HG03571 (cell line): ENCODE data around the gene MRPL14.

Experiments used
- ATAC-seq: cut with Tn5 transposase; IDR thresholded peaks from one replicate; pipeline ENCODE4 v1.9.1; 2021; ENCODE audit not compliant: unreplicated experiment

The MRPL14 gene

GRCh38 chr6:44127186-44128019, at the start of gene MRPL14, which contains the start of gene TMEM63B:
Gene MRPL14, minus strand, starts transcription at chr6:44127452. Its CDS starts 10,841 bp downstream, at chr6:44116611.
Gene TMEM63B, plus strand, starts transcription at chr6:44127554. Its CDS starts 7,031 bp downstream, at chr6:44134585.
- peak; percentile 62 for ATAC-seq

- no peak for ATAC-seq
Measured at GRCh38 chr6:44176130-44176761, 49.0 kb upstream of the MRPL14 start.

- no peak for ATAC-seq
Measured at GRCh38 chr6:44172731-44173500, 45.7 kb upstream of the MRPL14 start.

- ATAC-seq, result no peak
Measured at GRCh38 chr6:44171899-44172546, 44.8 kb upstream of the MRPL14 start.

DNA sequence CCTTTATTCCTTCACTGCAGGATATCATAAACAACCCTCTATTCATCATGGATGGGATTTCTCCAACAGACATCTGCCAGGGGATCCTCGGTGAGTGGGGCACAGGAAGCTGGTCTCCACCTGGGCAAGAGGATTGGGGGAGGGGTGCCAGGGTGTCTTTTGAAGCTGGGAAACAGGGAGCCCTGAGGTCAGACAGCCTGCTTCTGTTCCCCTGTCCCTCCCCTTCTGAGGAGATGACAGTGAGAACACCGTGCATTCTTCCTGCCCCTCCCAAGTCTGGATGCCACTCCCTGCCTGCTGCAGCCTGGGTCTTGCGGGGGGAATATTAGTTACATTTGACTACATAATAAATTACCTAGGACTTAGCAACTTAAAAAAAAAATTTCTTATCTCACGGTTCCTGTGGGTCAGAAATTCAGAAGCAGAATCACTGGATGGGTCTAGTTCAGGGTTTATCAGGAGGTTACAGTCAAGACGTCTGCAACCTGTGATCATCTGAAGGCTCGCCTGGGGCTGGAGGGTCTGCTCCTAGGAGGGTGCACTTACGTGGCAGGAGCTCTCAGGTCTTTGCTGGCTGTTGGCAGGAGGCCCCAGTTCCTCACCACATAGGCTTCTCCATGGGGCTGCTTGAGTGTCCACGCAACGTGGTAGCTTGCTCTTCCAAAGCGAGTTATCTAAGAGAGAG, 42.8 kb upstream of the MRPL14 start:
- ATAC-seq, result no peak

GRCh38 chr6:44169154-44169553, 41.9 kb upstream of the MRPL14 start:
- ATAC-seq, result no peak

DNA sequence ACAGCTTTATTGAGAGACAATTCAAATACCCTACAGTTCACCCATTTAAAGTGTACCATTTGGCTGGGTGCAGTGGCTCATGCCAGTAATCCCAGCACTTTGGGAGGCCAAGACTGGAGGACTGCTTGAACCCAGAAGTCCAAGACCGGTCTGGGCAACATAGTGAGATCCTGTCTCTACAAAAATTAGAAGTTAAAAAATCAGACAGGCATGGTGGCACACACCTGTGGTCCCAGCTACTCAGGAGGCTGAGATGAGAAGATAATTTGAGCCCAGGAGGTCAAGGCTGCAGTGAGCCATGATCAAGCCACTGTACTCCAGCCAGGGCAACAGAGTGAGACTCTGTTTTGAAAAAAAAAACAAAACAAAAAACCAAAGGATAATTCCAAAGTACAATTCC, 40.3 kb upstream of the MRPL14 start:
- ATAC-seq, result no peak

DNA sequence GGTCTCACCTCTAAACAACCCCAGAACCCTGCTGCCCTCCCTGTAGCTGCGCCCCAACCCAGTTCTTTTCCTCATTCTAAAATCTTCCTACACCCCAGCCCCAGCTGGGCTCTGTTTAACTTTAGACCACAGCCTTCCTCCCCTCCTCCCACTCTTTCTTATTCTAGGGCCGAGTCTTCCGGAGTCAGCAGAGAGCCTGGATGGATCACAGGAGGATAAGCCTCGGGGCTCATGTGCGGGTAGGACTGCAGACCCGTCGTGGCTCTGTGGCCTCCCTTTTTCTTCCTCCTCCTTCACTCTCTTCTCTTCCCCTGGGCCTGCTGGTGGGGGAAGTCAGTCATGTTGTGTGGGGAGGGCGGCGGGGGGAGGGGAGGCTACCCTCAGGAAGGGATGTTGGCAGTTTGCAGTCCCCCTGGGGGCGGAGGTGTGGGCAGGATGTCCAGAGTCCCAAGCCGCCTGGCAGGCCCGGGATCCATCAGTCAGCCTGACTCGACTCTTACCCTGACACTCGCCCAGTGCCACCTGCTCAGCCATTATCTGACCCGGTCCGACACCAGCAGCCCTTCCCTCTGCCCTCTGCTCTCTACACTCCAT, 39.4 kb upstream of the MRPL14 start:
- ATAC-seq, result no peak

- no peak for ATAC-seq
Measured at GRCh38 chr6:44166116-44166515, 38.9 kb upstream of the MRPL14 start.

DNA sequence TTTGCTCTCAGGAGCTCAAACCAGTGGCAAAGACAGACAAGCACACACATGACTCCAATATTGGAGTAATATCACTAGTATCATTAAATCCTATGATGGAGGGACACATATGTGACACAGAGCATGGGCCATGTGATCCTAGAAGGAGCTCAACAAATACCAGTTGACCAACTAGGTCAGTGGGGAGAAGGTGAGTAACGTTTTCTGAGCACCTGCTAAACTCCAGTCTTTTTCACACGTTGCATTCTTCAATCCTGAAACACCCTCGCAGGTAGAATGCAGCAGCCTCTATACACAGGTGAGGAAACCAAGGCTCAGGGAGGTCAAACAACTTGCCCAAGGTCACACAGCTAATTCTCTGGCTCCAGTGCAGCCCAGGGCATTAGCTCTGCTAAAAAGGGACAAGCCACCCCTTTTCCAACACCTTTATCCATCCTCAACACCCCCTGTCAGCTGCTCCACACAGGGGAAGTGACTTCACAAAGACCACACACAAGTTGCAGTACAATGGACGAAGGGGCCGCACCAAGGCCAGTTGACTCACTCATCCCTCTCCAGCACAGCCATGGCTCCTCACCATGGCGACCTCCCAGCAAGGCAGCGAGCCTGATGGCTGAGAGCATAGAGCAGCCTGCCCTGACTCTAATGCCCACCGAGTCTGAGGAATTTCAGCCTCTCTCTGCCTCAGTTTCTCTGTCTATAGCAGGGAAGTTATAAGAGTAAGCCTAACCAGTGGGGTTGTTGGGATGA, 35.8 kb upstream of the MRPL14 start:
- ATAC-seq, result no peak

GRCh38 chr6:44161997-44162338, 34.7 kb upstream of the MRPL14 start:
- ATAC-seq, result no peak

- ATAC-seq, result no peak
Measured at GRCh38 chr6:44158770-44159228, 31.5 kb upstream of the MRPL14 start, which contains the start of gene CAPN11. Gene CAPN11, plus strand, starts transcription at chr6:44158820. Its CDS starts 29 bp downstream, at chr6:44158849.

DNA sequence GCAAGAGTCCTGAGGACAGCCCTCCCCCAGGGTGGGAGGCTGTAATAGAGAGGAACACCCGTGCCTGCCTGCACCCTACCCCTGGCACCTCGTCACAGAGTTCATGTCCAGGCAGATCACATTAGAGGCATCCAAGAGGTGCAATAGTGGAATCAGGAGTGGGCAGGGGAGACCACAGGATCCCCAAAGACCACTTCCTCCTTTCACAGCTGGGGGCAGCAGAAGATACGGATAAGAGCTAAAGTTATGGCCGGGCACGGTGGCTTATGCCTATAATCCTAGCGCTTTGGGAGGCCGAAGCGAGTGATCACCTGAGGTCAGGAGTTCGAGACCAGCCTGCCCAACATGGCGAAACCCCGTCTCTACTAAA, 29.9 kb upstream of the MRPL14 start:
- ATAC-seq, result no peak

- ATAC-seq, result no peak
Measured at GRCh38 chr6:44156494-44157151, 29.4 kb upstream of the MRPL14 start.

- no peak for ATAC-seq
Measured at GRCh38 chr6:44154067-44154466, 26.8 kb upstream of the MRPL14 start.

GRCh38 chr6:44152533-44152932, 25.3 kb upstream of the MRPL14 start:
- no peak for ATAC-seq

DNA sequence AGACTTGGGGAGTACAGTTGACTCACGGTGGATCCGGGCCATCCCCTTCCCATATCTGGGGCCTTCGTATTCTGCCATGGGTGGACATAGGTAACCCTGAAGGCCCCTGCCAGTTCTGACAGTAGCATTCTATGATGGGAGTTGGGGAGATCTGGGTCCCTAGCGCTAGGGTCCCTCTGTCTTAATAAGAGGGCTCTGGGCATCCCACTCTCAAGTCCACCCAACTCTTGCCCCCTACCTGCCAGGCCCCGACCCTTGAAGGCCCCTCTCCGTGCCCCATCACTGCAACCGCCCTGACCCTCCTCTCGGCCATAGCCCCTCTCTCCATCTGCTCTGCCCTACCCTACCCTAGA, 24.8 kb upstream of the MRPL14 start:
- no peak for ATAC-seq

- peak; percentile 73 for ATAC-seq
Measured at GRCh38 chr6:44151348-44152108, 24.3 kb upstream of the MRPL14 start.
